Measurements from ENCODE around the gene HTRA1.

DNA sequence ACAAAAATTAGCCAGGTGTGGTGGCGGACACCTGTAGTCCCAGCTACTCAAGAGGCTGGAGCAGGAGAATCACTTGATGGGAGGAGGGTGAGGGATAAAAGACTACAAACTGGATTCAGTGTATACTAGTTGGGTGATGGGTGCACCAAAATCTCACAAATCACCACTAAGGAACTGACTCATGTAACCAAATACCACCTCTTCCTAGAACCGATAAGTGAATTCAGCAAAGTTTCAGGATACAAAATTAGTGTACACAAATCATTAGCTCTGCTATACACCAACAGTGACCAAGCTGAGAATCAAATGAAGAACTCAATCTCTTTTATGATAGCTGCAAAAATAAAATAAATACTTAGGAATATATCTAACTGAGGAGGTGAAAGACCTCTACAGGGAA lies 76.2 kb downstream of the HTRA1 start:
- TF ChIP-seq POLR2A (IDR thresholded peaks at IDR 0.05), result no peak
- TF ChIP-seq CTCF (IDR thresholded peaks at IDR 0.05), result no peak
